ENCODE data around the gene DNHD1.

- TF ChIP-seq EZH2phosphoT487 (IDR thresholded peaks at IDR 0.05; ENCODE audit: low read depth, severe bottlenecking, unreplicated experiment), result no peak
- no peak for TF ChIP-seq EZH2 (IDR thresholded peaks at IDR 0.05; ENCODE audit: borderline replicate concordance)
- TF ChIP-seq CTCF (IDR thresholded peaks at IDR 0.05; ENCODE audit: poor library complexity), result no peak
Observed at GRCh38 chr11:6565325-6565724, 68.2 kb downstream of the DNHD1 start.

Measured in hepatocyte (in vitro differentiated cells).